Measurements from ENCODE around the gene PAPSS2.

GRCh38 chr10:87652261-87652660 lies 7.4 kb upstream of the PAPSS2 start:
- TF ChIP-seq, protein P1, sequence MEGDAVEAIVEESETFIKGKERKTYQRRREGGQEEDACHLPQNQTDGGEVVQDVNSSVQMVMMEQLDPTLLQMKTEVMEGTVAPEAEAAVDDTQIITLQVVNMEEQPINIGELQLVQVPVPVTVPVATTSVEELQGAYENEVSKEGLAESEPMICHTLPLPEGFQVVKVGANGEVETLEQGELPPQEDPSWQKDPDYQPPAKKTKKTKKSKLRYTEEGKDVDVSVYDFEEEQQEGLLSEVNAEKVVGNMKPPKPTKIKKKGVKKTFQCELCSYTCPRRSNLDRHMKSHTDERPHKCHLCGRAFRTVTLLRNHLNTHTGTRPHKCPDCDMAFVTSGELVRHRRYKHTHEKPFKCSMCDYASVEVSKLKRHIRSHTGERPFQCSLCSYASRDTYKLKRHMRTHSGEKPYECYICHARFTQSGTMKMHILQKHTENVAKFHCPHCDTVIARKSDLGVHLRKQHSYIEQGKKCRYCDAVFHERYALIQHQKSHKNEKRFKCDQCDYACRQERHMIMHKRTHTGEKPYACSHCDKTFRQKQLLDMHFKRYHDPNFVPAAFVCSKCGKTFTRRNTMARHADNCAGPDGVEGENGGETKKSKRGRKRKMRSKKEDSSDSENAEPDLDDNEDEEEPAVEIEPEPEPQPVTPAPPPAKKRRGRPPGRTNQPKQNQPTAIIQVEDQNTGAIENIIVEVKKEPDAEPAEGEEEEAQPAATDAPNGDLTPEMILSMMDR (conservative IDR thresholded peaks at IDR 0.05), result no peak
- no peak for TF ChIP-seq ZFX (IDR thresholded peaks at IDR 0.05)
